Breast epithelium (tissue), 4 donors: ENCODE results near the gene CLDN15. TPM values are rescaled to one million over a fixed set of nuclear protein-coding genes. Genes with fewer than 3 reads are reported as not detected.

Source experiments
- DNase-seq, 2 donors: peaks; one replicate each; pipeline ENCODE4 v3.0.0-alpha.2; 2019; ENCODE audit warnings: low spot score in 2 of 2
- H3K27ac ChIP-seq, 2 donors: fragments of 200-600 bp; sonication (generic) in 1 of 2; one replicate each; pipeline ENCODE4 v1.5.1; 2016 to 2019; ENCODE audit warnings: mild to moderate bottlenecking in 1 of 2
- H3K27me3 ChIP-seq, 2 donors: fragments of 200-600 bp; sonication (generic) in 1 of 2; one replicate each; pipeline versions ENCODE4 v1.5.1 to v1.6.0; 2017 to 2019; ENCODE audit warnings: control low read depth in 1 of 2, mild to moderate bottlenecking in 1 of 2
- H3K36me3 ChIP-seq: fragments of 200-600 bp; one replicate; pipeline ENCODE4 v1.5.1; 2019
- H3K4me1 ChIP-seq, 2 donors: fragments of 200-600 bp; sonication (generic); one replicate each; pipeline ENCODE4 v1.5.1; 2016 to 2019; ENCODE audit warnings: control low read depth in 1 of 2
- H3K4me3 ChIP-seq, 3 donors: fragments of 200-600 bp; sonication (generic); 1 replicate in 2 of 3; 2 replicates in 1 of 3; pipeline ENCODE4 v1.5.1; 2016 to 2019; ENCODE audit warnings: mild to moderate bottlenecking in 3 of 3, moderate library complexity in 2 of 3
- H3K9me3 ChIP-seq, 2 donors: fragments of 200-600 bp; sonication (generic) in 1 of 2; one replicate each; pipeline ENCODE4 v1.5.1; 2016 to 2019; ENCODE audit warnings: control low read depth in 1 of 2
- POLR2A ChIP-seq: fragments of 450-650 bp; IDR thresholded peaks from one replicate; pipeline ENCODE4 v1.6.1; 2016; ENCODE audit warnings: antibody characterized with exemption, mild to moderate bottlenecking, moderate library complexity
- POLR2AphosphoS5 ChIP-seq, 3 donors: sonication (generic); formaldehyde crosslinking; IDR thresholded peaks; one replicate each; pipeline ENCODE4 v1.6.1; 2017; ENCODE audit warnings: antibody characterized with exemption in 3 of 3
- intact Hi-C: fragments of 100-400 bp; cut with DNase I; formaldehyde crosslinking; loops from one replicate; pipeline ENCODE4 v1.15.1; 2023; ENCODE audit warnings: low total_unique reads
- total RNA-seq, 3 donors: library from RNA; depleted of rRNA; stranded (reverse); fragments of >200 nt; gene quantifications; one replicate each; pipeline ENCODE4 v1.1.0, GENCODE V29; 2016
- TF ChIP-seq, protein P1 (sequence below), 3 donors: fragments of 450-650 bp; IDR thresholded peaks; one replicate each; pipeline ENCODE4 v1.5.1; 2016 to 2017; ENCODE audit warnings: antibody characterized with exemption in 3 of 3, mild to moderate bottlenecking in 3 of 3, moderate library complexity in 3 of 3

Gene CLDN15
- total RNA-seq, 3 donors from 2014 or later: 14.4 to 44.6 (median 17.1) TPM

DNA sequence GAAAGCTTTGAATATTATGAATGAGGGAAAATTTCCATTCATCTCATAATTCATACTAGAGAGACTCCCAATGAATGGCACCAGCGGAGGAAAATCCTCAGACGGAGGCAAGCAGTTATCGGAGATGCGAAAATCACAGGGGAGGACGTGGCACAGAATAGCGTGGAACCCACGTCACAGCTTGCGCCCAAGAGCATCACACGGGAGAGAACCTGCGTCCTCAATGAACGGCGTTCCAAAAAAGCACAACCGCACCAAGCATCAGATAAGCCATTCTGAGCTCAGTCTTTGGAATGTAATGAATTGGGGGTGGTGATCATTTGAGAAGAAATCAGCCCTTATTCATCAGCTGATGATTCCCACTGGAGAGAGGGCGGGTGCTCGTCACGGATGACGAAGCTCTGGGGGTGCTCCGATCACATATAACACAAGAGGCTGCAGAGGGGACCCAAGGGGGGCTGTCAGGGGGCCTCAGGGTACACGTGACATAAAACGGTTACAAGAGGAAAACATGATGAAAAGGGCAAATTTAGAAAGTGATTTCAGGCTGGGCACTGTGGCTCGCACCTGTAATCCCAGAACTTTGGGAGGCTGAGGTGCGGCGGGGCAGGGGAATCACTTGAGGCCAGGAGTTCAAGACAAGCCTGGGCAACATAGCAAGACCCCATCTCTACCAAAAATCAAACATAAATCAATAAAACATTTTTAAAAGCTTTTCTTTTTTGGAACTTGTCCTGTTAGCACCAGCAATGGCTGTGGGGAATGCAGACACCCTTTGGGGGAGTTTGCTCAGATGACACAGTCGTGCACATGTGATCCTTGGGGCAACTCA lies 41.1 kb upstream of the CLDN15 start:
- Histone ChIP-seq H3K9me3 (no peaks in the 10 kb centered on the region), H3K27me3 (peaks cover 0 to 4% of the 10 kb centered on the region in 2 donors), H3K4me1 (no peaks in the 10 kb centered on the region), H3K36me3 (no peaks in the 10 kb centered on the region), H3K27ac (no peak overlapping the region), H3K4me3 (no peak overlapping the region)
- intact Hi-C loops: no loop called here
- no peak for DNase-seq
- TF ChIP-seq POLR2A (no peak), POLR2AphosphoS5 (IDR thresholded peaks at IDR 0.05) (no peak)
- TF ChIP-seq, protein P1, sequence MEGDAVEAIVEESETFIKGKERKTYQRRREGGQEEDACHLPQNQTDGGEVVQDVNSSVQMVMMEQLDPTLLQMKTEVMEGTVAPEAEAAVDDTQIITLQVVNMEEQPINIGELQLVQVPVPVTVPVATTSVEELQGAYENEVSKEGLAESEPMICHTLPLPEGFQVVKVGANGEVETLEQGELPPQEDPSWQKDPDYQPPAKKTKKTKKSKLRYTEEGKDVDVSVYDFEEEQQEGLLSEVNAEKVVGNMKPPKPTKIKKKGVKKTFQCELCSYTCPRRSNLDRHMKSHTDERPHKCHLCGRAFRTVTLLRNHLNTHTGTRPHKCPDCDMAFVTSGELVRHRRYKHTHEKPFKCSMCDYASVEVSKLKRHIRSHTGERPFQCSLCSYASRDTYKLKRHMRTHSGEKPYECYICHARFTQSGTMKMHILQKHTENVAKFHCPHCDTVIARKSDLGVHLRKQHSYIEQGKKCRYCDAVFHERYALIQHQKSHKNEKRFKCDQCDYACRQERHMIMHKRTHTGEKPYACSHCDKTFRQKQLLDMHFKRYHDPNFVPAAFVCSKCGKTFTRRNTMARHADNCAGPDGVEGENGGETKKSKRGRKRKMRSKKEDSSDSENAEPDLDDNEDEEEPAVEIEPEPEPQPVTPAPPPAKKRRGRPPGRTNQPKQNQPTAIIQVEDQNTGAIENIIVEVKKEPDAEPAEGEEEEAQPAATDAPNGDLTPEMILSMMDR (IDR thresholded peaks at IDR 0.05): no peak

- Histone ChIP-seq H3K4me3 (no peak overlapping the region), H3K27ac (no peak overlapping the region), H3K27me3 (peaks cover 0 to 4% of the 10 kb centered on the region in 2 donors), H3K9me3 (no peaks in the 10 kb centered on the region), H3K36me3 (no peaks in the 10 kb centered on the region), H3K4me1 (no peaks in the 10 kb centered on the region)
- intact Hi-C loops: no loop called here
- DNase-seq: no peak
- TF ChIP-seq POLR2AphosphoS5 (IDR thresholded peaks at IDR 0.05) (no peak), POLR2A (no peak)
- TF ChIP-seq, protein P1 (IDR thresholded peaks at IDR 0.05): no peak
Observed at GRCh38 chr7:101277155-101277554, 39.6 kb upstream of the CLDN15 start.

DNA sequence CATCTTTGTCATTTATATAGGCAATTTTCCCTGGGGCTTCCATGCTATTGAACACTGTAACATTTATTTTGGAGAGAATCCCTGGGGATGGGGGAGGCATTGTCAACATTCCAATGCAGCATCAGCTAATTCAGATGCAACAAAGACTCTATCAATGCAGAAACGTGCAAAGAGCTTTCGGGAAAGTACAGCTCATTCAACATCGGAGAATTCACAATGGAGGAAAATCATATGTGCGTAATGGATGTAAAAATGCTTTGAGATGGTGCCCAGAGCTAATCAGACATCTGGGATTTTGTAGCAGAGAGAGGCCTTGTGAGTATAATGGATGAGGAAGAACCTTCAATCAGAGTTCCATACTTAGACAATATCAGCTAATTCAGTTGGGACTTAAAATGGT lies 35.6 kb upstream of the CLDN15 start:
- intact Hi-C loops: no loop called here
- DNase-seq: no peak
- no peak overlapping the region for H3K4me3 ChIP-seq
- H3K27me3 ChIP-seq: peaks cover 0 to 4% of the 10 kb centered on the region in 2 donors
- TF ChIP-seq POLR2AphosphoS5 (IDR thresholded peaks at IDR 0.05) (no peak), POLR2A (no peak)
- TF ChIP-seq, protein P1 (IDR thresholded peaks at IDR 0.05): no peak
- H3K36me3 ChIP-seq: no peaks in the 10 kb centered on the region
- no peaks in the 10 kb centered on the region for H3K9me3 ChIP-seq
- H3K27ac ChIP-seq: no peak overlapping the region
- no peaks in the 10 kb centered on the region for H3K4me1 ChIP-seq

- TF ChIP-seq POLR2AphosphoS5 (IDR thresholded peaks at IDR 0.05) (no peak), POLR2A (no peak)
- TF ChIP-seq, protein P1 (IDR thresholded peaks at IDR 0.05): no peak
- DNase-seq: no peak
- H3K27ac ChIP-seq: no peak overlapping the region
- H3K36me3 ChIP-seq: no peaks in the 10 kb centered on the region
- H3K4me1 ChIP-seq: no peaks in the 10 kb centered on the region
- intact Hi-C loops: no loop called here
- no peaks in the 10 kb centered on the region for H3K9me3 ChIP-seq
- no peak overlapping the region for H3K4me3 ChIP-seq
- H3K27me3 ChIP-seq: no peaks in the 10 kb centered on the region
Observed at GRCh38 chr7:101271021-101271420, 33.4 kb upstream of the CLDN15 start.

- TF ChIP-seq POLR2A (no peak), POLR2AphosphoS5 (IDR thresholded peaks at IDR 0.05) (no peak)
- TF ChIP-seq, protein P1 (IDR thresholded peaks at IDR 0.05): no peak
- Histone ChIP-seq H3K4me3 (no peak overlapping the region), H3K9me3 (no peaks in the 10 kb centered on the region), H3K36me3 (no peaks in the 10 kb centered on the region), H3K27me3 (no peaks in the 10 kb centered on the region), H3K4me1 (no peaks in the 10 kb centered on the region), H3K27ac (no peak overlapping the region)
- intact Hi-C loops: no loop called here
- no peak for DNase-seq
Observed at GRCh38 chr7:101269664-101270063, 32.1 kb upstream of the CLDN15 start.
